ENCODE measurements around the gene CDC6.

Gene CDC6

GRCh38 chr17:40325156-40326013, 37.7 kb downstream of the CDC6 start (continued):
- TF ChIP-seq PATZ1 (tag by site-specific recombination; IDR thresholded peaks at IDR 0.05) (no peak), ZNF202 (tag by site-specific recombination; IDR thresholded peaks at IDR 0.05; ENCODE audit: borderline replicate concordance) (no peak; the same call in 1 of the 2 replicates), ZNF791 (tag by site-specific recombination; IDR thresholded peaks at IDR 0.05) (peak; percentile 88), ZNF266 (tag by site-specific recombination; IDR thresholded peaks at IDR 0.05; ENCODE audit: low read depth) (peak; percentile 89), ZNF843 (tag by site-specific recombination; IDR thresholded peaks at IDR 0.05) (no peak), HOXD13 (CRISPR knock-in tag; IDR thresholded peaks at IDR 0.05; ENCODE audit: borderline replicate concordance) (no peak), ZBTB20 (tag by site-specific recombination; IDR thresholded peaks at IDR 0.05) (no peak), ZNF274 (IDR thresholded peaks at IDR 0.05; ENCODE audit: low read length) (no peak), ZNF274 (tag by site-specific recombination; IDR thresholded peaks at IDR 0.05; ENCODE audit: borderline replicate concordance) (no peak), ZBTB21 (tag by site-specific recombination; IDR thresholded peaks at IDR 0.05) (peak; percentile 82), KLF9 (tag by site-specific recombination; IDR thresholded peaks at IDR 0.05; ENCODE audit: low read depth) (no peak), ZNF610 (tag by site-specific recombination; IDR thresholded peaks at IDR 0.05; ENCODE audit: borderline replicate concordance) (no peak), ZNF10 (tag by site-specific recombination; IDR thresholded peaks at IDR 0.05) (no peak), ZNF174 (tag by site-specific recombination; IDR thresholded peaks at IDR 0.05) (no peak), TRIM28 (IDR thresholded peaks at IDR 0.05; ENCODE audit: borderline replicate concordance, low read length) (no peak), TSHZ1 (tag by site-specific recombination; IDR thresholded peaks at IDR 0.05; ENCODE audit: borderline replicate concordance) (peak; percentile 49; the same call in 1 of the 2 replicates), MZF1 (tag by site-specific recombination; IDR thresholded peaks at IDR 0.05; ENCODE audit: borderline replicate concordance) (no peak; the same call in 1 of the 2 replicates), GLIS1 (tag by site-specific recombination; IDR thresholded peaks at IDR 0.05) (peak; percentile 24; the same call in 1 of the 2 replicates), ZNF140 (tag by site-specific recombination; IDR thresholded peaks at IDR 0.05) (peak; percentile 92; the same call in 1 of the 2 replicates), KLF17 (tag by site-specific recombination; IDR thresholded peaks at IDR 0.05) (no peak), ZSCAN30 (tag by site-specific recombination; IDR thresholded peaks at IDR 0.05) (no peak), ZNF544 (tag by site-specific recombination; IDR thresholded peaks at IDR 0.05) (no peak), KLF10 (tag by site-specific recombination; IDR thresholded peaks at IDR 0.05) (no peak), ZNF341 (tag by site-specific recombination; IDR thresholded peaks at IDR 0.05; ENCODE audit: low read depth) (0 out of 2 replicates have a peak, but pooled peaks have one; percentile 45)
- TF ChIP-seq, protein P1, sequence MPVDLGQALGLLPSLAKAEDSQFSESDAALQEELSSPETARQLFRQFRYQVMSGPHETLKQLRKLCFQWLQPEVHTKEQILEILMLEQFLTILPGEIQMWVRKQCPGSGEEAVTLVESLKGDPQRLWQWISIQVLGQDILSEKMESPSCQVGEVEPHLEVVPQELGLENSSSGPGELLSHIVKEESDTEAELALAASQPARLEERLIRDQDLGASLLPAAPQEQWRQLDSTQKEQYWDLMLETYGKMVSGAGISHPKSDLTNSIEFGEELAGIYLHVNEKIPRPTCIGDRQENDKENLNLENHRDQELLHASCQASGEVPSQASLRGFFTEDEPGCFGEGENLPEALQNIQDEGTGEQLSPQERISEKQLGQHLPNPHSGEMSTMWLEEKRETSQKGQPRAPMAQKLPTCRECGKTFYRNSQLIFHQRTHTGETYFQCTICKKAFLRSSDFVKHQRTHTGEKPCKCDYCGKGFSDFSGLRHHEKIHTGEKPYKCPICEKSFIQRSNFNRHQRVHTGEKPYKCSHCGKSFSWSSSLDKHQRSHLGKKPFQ (tag by site-specific recombination; IDR thresholded peaks at IDR 0.05): no peak
- TF ChIP-seq, protein P2, sequence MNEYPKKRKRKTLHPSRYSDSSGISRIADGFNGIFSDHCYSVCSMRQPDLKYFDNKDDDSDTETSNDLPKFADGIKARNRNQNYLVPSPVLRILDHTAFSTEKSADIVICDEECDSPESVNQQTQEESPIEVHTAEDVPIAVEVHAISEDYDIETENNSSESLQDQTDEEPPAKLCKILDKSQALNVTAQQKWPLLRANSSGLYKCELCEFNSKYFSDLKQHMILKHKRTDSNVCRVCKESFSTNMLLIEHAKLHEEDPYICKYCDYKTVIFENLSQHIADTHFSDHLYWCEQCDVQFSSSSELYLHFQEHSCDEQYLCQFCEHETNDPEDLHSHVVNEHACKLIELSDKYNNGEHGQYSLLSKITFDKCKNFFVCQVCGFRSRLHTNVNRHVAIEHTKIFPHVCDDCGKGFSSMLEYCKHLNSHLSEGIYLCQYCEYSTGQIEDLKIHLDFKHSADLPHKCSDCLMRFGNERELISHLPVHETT (tag by site-specific recombination; IDR thresholded peaks at IDR 0.05): peak; percentile 88

All from HEK293 (cell line).